Measurements from ENCODE around the gene MON1A. TPM values are rescaled to one million over a fixed set of nuclear protein-coding genes. Genes with fewer than 3 reads are reported as not detected.
"Not testable (repeated sequence)": the region's sequence is repeated elsewhere in the genome, so short reads cannot be mapped to it uniquely, and the experiment has no call there.

Gene MON1A
- total RNA-seq, 2 experiments from 2014 or later, result 11.7 to 12.2 TPM

GRCh38 chr3:49930168-49930690, 618 bp upstream of the MON1A start:
- Mint-ChIP-seq H3K9me3 (no peaks in the 10 kb centered on the region), H3K36me3 (no peaks in the 10 kb centered on the region), H3K4me3 (peak overlapping the region; percentile 89), H3K4me1 (peaks cover 31% of the 10 kb centered on the region), H3K27me3 (no peaks in the 10 kb centered on the region), H3K27ac (peak overlapping the region; percentile 92)
- no peak for DNase-seq

- H3K9me3 Mint-ChIP-seq, result no peaks in the 10 kb centered on the region
- H3K36me3 Mint-ChIP-seq, result peaks cover 1% of the 10 kb centered on the region
- no peaks in the 10 kb centered on the region for H3K27me3 Mint-ChIP-seq
- peak overlapping the region; percentile 89 for H3K4me3 Mint-ChIP-seq
- no peak for DNase-seq
- H3K27ac Mint-ChIP-seq, result peak overlapping the region; percentile 73
- peaks cover 31% of the 10 kb centered on the region for H3K4me1 Mint-ChIP-seq
These were observed 1.1 kb downstream of the MON1A start for GRCh38 chr3:49928481-49929017.

GRCh38 chr3:49927798-49928197, 1.8 kb downstream of the MON1A start:
- no peak for DNase-seq
- Mint-ChIP-seq H3K27me3 (no peaks in the 10 kb centered on the region), H3K4me3 (no peak overlapping the region), H3K36me3 (peaks cover 1% of the 10 kb centered on the region), H3K9me3 (no peaks in the 10 kb centered on the region), H3K27ac (no peak overlapping the region), H3K4me1 (peaks cover 31% of the 10 kb centered on the region)

DNA sequence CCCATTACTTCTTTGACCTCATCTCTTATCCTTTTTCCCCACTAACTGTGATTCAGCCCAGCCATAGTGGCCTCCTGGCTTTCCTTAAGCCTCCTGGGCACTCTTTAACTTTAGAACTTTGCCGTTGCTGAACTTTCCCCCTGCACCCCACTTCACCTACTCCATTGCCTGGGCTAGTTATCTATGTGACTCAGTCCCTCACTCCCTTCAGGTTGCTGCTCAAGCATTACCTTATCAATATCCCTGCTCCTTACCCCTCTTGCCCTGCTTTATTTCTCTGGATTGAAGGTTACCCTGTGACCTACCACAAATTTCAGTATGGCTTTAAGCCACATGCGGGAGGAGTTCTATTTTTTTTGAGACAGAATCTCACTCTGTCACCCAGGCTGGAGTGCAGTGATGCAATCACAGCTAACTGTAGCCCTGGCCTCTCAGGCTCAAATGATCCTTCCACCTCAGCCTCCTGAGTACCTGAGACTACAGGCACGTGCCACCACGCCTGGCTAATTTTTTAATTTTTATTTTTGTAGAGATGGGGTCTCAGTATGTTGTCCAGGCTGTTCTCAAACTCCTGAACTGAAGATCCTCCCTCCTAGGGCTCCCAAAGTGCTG, 3.4 kb downstream of the MON1A start:
- DNase-seq, result no peak
- H3K9me3 Mint-ChIP-seq, result no peaks in the 10 kb centered on the region
- H3K27me3 Mint-ChIP-seq, result no peaks in the 10 kb centered on the region
- no peak overlapping the region for H3K27ac Mint-ChIP-seq
- no peak overlapping the region for H3K4me3 Mint-ChIP-seq
- H3K36me3 Mint-ChIP-seq, result peaks cover 1% of the 10 kb centered on the region
- peaks cover 31% of the 10 kb centered on the region for H3K4me1 Mint-ChIP-seq

DNA sequence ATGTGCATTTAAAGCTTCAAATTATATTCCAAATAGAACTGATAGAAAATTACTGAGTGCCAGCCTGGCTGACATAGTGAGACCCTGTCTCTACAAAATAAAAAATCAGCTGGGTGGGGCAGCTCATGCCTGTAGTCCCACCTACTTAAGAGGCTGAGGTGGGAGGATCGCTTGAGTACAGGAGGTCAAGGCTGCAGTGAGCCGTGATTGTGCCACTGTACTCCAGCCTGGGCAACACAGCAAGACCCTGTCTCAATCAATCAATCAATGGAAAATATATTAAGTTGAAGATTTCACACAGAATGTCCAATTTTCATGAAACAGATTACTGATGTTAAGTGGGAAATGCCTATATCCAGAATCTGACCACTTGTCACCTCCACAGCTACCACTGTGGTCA, 4.1 kb downstream of the MON1A start:
- no peak for DNase-seq
- peaks cover 28% of the 10 kb centered on the region for H3K4me1 Mint-ChIP-seq
- H3K27ac Mint-ChIP-seq, result no peak overlapping the region
- peaks cover 1% of the 10 kb centered on the region for H3K36me3 Mint-ChIP-seq
- no peaks in the 10 kb centered on the region for H3K27me3 Mint-ChIP-seq
- no peaks in the 10 kb centered on the region for H3K9me3 Mint-ChIP-seq
- H3K4me3 Mint-ChIP-seq, result no peak overlapping the region

DNA sequence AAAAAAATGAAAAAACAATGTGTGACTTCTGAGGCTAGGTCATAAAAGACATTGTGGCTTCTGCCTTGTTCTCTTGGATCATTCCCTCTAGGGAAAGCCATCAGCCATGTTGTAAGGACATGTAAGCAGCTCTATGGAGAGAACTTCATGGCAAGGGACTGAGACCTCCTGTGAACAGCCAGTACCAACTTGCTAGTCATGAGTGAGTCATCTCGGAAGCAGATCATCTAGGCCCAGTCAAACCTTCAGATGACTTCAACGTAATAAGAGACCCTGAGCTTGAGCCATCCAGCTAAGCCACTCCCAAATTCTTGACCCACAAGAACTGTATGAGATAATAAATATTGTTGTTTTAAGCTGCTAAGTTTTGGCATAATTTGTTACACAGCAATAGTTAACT, 4.9 kb downstream of the MON1A start:
- H3K27ac Mint-ChIP-seq, result no peak overlapping the region
- no peak overlapping the region for H3K4me3 Mint-ChIP-seq
- H3K4me1 Mint-ChIP-seq, result peaks cover 22% of the 10 kb centered on the region
- DNase-seq, result no peak
- H3K9me3 Mint-ChIP-seq, result no peaks in the 10 kb centered on the region
- peaks cover 1% of the 10 kb centered on the region for H3K36me3 Mint-ChIP-seq
- H3K27me3 Mint-ChIP-seq, result no peaks in the 10 kb centered on the region

DNA sequence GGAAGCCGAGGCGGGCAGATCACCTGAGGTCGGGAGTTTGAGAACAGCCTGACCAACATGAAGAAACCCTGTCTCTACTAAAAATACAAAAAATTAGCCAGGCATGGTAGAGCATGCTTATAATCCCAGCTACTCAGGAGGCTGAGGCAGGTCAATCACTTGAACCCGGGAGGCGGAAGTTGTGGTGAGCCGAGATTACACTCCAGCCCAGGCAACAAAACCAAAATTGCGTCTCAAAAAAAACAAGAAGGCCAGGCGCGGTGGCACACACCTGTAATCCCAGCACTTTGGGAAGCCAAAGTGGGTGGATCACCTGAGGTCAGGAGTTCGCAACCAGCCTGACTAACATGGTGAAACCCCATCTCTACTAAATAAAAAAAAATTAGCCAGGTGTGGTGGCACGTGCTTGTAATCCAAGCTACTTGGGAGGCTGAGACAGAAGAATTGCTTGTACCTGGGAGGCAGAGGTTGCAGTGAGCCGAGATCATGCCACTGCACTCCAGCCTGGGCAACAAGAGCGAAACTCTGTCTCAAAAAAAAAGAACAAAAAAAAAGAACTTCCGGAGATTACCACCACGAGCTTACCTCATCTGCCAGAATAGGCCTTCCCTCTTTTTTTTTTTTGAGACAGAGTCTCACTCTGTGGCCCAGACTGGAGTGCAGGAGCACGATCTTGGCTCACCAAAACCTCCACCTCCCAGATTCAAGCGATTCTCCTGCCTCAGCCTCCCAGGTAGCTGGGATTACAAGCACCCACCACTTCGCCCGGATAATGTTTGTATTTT, 11.6 kb downstream of the MON1A start:
- H3K4me3 Mint-ChIP-seq, H3K36me3 Mint-ChIP-seq, DNase-seq, H3K4me1 Mint-ChIP-seq, H3K27ac Mint-ChIP-seq, H3K27me3 Mint-ChIP-seq, H3K9me3 Mint-ChIP-seq: not testable (repeated sequence)

DNA sequence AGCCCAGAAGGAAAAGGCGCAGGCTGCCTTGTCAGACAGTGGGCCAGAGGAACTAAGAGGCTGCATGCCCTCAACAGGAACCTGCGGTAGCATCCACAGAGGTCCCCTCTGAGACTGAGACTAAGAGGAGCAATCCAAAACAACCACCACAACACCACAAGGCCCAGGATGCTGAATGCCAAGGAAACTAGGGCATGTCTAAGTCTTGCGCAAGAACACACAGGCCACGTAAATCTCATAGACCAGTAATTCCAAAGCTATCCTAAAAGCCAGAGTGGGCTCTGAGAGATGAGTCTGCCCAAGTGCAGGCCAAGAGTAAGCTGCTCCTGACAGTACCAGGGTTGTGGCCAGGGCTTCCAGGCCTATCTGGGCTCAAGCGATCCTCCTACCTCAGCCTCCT, 12.9 kb downstream of the MON1A start:
- DNase-seq, result no peak
- H3K27ac Mint-ChIP-seq, result no peak overlapping the region
- no peaks in the 10 kb centered on the region for H3K27me3 Mint-ChIP-seq
- no peak overlapping the region for H3K4me3 Mint-ChIP-seq
- H3K36me3 Mint-ChIP-seq, result peaks cover 1% of the 10 kb centered on the region
- no peaks in the 10 kb centered on the region for H3K9me3 Mint-ChIP-seq
- H3K4me1 Mint-ChIP-seq, result no peaks in the 10 kb centered on the region

DNA sequence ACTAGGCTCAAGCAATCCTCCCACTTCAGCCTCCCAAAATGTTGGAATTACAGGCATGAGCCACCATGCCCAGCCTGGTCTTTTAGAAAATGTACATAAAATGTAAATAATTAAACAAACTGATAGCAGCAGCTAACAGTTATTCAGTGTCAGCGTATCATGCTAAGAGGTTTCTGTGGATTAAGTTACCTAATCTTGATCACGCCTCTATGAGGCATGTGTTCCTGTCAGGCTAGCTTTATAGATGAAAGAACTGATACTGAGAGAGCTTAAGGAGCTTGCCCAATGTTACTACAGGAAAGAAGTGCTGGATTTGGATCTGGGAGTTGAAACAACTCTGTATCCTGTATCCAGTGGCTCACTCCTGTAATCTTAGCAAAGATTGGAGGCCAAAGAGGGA, 14.7 kb downstream of the MON1A start:
- Mint-ChIP-seq H3K9me3 (no peaks in the 10 kb centered on the region), H3K4me1 (no peaks in the 10 kb centered on the region), H3K36me3 (peaks cover 3% of the 10 kb centered on the region), H3K4me3 (no peak overlapping the region), H3K27ac (no peak overlapping the region), H3K27me3 (no peaks in the 10 kb centered on the region)
- no peak for DNase-seq

DNA sequence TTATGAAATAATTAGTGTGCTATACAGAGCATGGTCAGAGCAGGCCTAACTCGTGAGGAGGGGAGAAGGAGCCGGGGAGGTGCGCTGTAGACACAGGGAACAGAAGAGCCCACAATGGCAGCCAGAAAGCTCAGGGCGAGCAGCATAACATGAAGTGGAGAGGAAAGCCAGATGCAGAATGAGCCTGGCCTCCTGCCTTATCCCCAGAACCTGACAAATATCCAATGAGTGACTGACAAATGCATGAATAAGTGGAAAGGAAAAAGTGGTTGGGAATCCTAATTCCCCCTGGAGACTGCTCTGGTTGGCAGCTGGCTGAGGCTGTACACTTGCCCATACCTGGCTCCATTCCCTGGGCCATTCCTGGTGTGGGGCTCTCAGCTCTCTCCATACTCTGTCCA, 16.7 kb downstream of the MON1A start:
- Mint-ChIP-seq H3K36me3 (peaks cover 3% of the 10 kb centered on the region), H3K4me1 (no peaks in the 10 kb centered on the region), H3K27ac (no peak overlapping the region), H3K9me3 (no peaks in the 10 kb centered on the region), H3K4me3 (no peak overlapping the region), H3K27me3 (no peaks in the 10 kb centered on the region)
- DNase-seq, result no peak

- Mint-ChIP-seq H3K4me3 (no peak overlapping the region), H3K36me3 (peaks cover 2% of the 10 kb centered on the region), H3K9me3 (no peaks in the 10 kb centered on the region), H3K4me1 (peaks cover 1% of the 10 kb centered on the region), H3K27ac (no peak overlapping the region), H3K27me3 (no peaks in the 10 kb centered on the region)
- no peak for DNase-seq
These were observed 18.0 kb downstream of the MON1A start for GRCh38 chr3:49911611-49912010.

GRCh38 chr3:49911124-49911420, 18.5 kb downstream of the MON1A start:
- no peaks in the 10 kb centered on the region for H3K27me3 Mint-ChIP-seq
- H3K9me3 Mint-ChIP-seq, result no peaks in the 10 kb centered on the region
- peaks cover 7% of the 10 kb centered on the region for H3K4me1 Mint-ChIP-seq
- H3K36me3 Mint-ChIP-seq, result peaks cover 2% of the 10 kb centered on the region
- H3K4me3 Mint-ChIP-seq, result no peak overlapping the region
- no peak overlapping the region for H3K27ac Mint-ChIP-seq
- DNase-seq, result no peak

GRCh38 chr3:49910409-49911123, 19.0 kb downstream of the MON1A start:
- Mint-ChIP-seq H3K27me3 (no peaks in the 10 kb centered on the region), H3K36me3 (peaks cover 4% of the 10 kb centered on the region), H3K27ac (no peak overlapping the region)

DNA sequence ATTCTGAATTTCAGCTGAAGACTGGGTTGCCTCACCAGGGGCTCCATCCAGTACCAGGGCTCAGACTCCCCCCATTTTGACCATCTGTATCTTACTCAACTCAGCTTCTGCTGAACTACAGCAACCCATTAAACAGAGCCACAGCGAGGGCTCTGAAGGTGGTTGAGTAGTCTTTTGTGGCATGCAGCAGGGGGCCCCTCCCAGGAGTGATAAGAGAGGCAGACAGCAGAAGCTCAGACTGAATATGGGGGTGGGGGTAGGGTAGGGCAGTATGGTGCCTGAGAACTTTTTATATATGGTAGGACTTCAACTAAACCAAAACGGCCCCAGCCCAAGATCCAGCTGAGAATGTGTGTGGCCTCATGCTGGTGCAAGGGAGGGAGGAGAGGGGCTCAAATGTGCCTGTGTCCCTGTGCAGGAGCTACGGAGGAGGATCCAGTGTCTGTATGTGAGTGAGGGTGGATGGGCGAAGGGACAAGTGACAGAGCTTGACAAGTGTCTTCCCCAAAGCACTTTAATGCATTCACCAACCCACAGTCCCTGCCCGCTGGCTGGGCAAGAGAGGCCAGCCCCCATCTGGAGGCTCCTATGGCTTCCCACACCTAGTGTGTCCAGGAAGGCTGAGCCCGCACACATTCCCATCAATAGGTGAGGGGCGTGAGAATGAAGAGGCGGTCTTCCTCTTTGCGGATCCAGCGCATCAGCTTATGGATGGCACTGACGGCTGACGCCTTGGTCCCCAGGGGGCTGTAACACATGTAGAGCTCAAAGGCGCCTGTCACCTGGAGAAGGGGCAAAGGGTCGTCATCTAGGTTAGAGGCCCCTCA, 21.0 kb downstream of the MON1A start:
- Mint-ChIP-seq H3K4me3 (no peak overlapping the region), H3K27me3 (no peaks in the 10 kb centered on the region), H3K36me3 (peaks cover 4% of the 10 kb centered on the region), H3K4me1 (peaks cover 17% of the 10 kb centered on the region), H3K27ac (no peak overlapping the region), H3K9me3 (no peaks in the 10 kb centered on the region)
- DNase-seq, result no peak

More at GRCh38 chr3:49910409-49911123, 19.0 kb downstream of the MON1A start:
- Mint-ChIP-seq H3K4me3 (no peak overlapping the region), H3K9me3 (no peaks in the 10 kb centered on the region), H3K4me1 (peaks cover 11% of the 10 kb centered on the region)
- no peak for DNase-seq
